ENCODE measurements around the gene ARHGEF28. TPM values are rescaled to one million over a fixed set of nuclear protein-coding genes. Genes with fewer than 3 reads are reported as not detected.

Gene ARHGEF28
- polyA plus RNA-seq, 1 donor from 2014 or later: not detected

- Histone ChIP-seq H3K27me3 (ENCODE audit: insufficient read depth, low read depth, low read length) (no peaks in the 10 kb centered on the region), H3K4me3 (ENCODE audit: low read length) (no peak overlapping the region), H3K9me3 (ENCODE audit: low read length) (no peaks in the 10 kb centered on the region), H3K9ac (ENCODE audit: low read length) (no peak overlapping the region), H4K20me1 (ENCODE audit: insufficient read depth) (no peaks in the 10 kb centered on the region), H3K9me2 (ENCODE audit: insufficient read depth, low read length) (no peaks in the 10 kb centered on the region), H3K27ac (ENCODE audit: low read length) (no peak overlapping the region), H3K36me3 (ENCODE audit: insufficient read depth, low read length) (no peaks in the 10 kb centered on the region), H3K79me2 (replicated peaks; ENCODE audit: insufficient read depth, low read length) (no peaks in the 10 kb centered on the region), H3F3A (ENCODE audit: insufficient read depth, low read length, poor library complexity, severe bottlenecking) (no peaks in the 10 kb centered on the region), H3K4me2 (ENCODE audit: low read length) (no peak overlapping the region), H2AFZ (ENCODE audit: low read depth, low read length) (no peak overlapping the region)
- TF ChIP-seq EP300 (conservative IDR thresholded peaks at IDR 0.05; ENCODE audit: poor library complexity, severe bottlenecking): no peak
- no peak for TF ChIP-seq EZH2 (IDR thresholded peaks at IDR 0.05; ENCODE audit: borderline replicate concordance, insufficient read depth, low read length, poor library complexity, severe bottlenecking)
- TF ChIP-seq SMC3 (conservative IDR thresholded peaks at IDR 0.05; ENCODE audit: poor library complexity): no peak
- TF ChIP-seq RAD21 (conservative IDR thresholded peaks at IDR 0.05): no peak
- TF ChIP-seq CTCF (IDR thresholded peaks at IDR 0.05; ENCODE audit: poor library complexity, severe bottlenecking): no peak
- no peak for TF ChIP-seq MXI1 (conservative IDR thresholded peaks at IDR 0.05; ENCODE audit: poor library complexity, severe bottlenecking)
- no peak for TF ChIP-seq POLR2AphosphoS5 (IDR thresholded peaks at IDR 0.05)
- TF ChIP-seq TAF1 (IDR thresholded peaks at IDR 0.05; ENCODE audit: low read depth): no peak
- no peak for TF ChIP-seq REST (IDR thresholded peaks at IDR 0.05; ENCODE audit: borderline replicate concordance)
Measured at GRCh38 chr5:73647721-73648120, 21.7 kb downstream of the ARHGEF28 start.

- H3K27me3 ChIP-seq (ENCODE audit: insufficient read depth, low read depth, low read length): no peaks in the 10 kb centered on the region
- H3K27ac ChIP-seq (ENCODE audit: low read length): no peak overlapping the region
- H3K9me2 ChIP-seq (ENCODE audit: insufficient read depth, low read length): no peaks in the 10 kb centered on the region
- no peaks in the 10 kb centered on the region for H3K79me2 ChIP-seq (replicated peaks; ENCODE audit: insufficient read depth, low read length)
- no peaks in the 10 kb centered on the region for H3K9me3 ChIP-seq (ENCODE audit: low read length)
- no peak overlapping the region for H3K9ac ChIP-seq (ENCODE audit: low read length)
- H2AFZ ChIP-seq (ENCODE audit: low read depth, low read length): no peak overlapping the region
- TF ChIP-seq POLR2AphosphoS5 (IDR thresholded peaks at IDR 0.05) (no peak), EP300 (conservative IDR thresholded peaks at IDR 0.05; ENCODE audit: poor library complexity, severe bottlenecking) (no peak), CTCF (IDR thresholded peaks at IDR 0.05; ENCODE audit: poor library complexity, severe bottlenecking) (no peak), SMC3 (conservative IDR thresholded peaks at IDR 0.05; ENCODE audit: poor library complexity) (no peak), REST (IDR thresholded peaks at IDR 0.05; ENCODE audit: borderline replicate concordance) (no peak), EZH2 (IDR thresholded peaks at IDR 0.05; ENCODE audit: borderline replicate concordance, insufficient read depth, low read length, poor library complexity, severe bottlenecking) (no peak), RAD21 (conservative IDR thresholded peaks at IDR 0.05) (no peak), MXI1 (conservative IDR thresholded peaks at IDR 0.05; ENCODE audit: poor library complexity, severe bottlenecking) (no peak), TAF1 (IDR thresholded peaks at IDR 0.05; ENCODE audit: low read depth) (no peak)
- H3K4me2 ChIP-seq (ENCODE audit: low read length): no peak overlapping the region
- H3K36me3 ChIP-seq (ENCODE audit: insufficient read depth, low read length): no peaks in the 10 kb centered on the region
- H4K20me1 ChIP-seq (ENCODE audit: insufficient read depth): no peaks in the 10 kb centered on the region
- no peaks in the 10 kb centered on the region for H3F3A ChIP-seq (ENCODE audit: insufficient read depth, low read length, poor library complexity, severe bottlenecking)
- no peak overlapping the region for H3K4me3 ChIP-seq (ENCODE audit: low read length)
Measured at GRCh38 chr5:73648515-73648914, 22.5 kb downstream of the ARHGEF28 start.

All from neural cell (in vitro differentiated cells).